ENCODE results near the gene SUMO4.

Gene SUMO4

DNA sequence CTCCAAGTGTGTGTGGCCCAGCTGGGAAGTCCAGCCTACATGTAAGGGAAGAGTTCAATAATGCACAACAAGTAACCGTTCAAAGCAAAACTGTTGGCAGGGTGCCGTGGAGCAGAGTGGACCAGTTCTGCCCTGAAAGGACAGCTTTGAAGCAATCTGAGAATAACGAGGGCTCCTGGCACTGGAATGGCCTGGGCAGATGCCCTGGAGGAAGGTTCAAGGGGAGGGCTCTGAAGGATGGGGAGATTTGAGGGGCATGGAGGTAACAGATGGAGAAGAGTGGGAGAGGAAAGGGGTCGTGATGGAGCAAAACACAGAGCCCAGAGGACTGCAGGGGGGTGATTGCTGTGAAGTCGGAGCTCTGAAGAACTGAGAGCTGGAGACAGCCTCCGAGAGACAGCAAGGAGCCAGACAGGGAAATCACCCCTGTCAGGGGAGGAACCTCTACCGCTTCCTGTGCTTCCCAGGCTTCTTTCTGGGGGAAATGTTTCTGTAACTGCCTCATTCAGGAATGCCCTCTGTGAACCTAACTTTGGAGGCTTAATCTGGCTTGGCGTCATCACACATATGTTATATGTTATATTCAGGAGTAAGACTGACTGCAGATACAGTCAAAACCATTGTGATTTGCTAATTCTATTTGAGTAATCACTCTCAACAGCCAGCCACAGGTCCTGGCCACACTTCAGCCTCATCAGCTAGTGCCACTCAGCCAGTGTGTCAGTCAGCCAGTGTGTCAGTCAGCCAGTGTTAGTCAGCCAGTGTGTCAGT, 43.5 kb downstream of the SUMO4 start:
- TF ChIP-seq CTCF (IDR thresholded peaks at IDR 0.05) = no peak

DNA sequence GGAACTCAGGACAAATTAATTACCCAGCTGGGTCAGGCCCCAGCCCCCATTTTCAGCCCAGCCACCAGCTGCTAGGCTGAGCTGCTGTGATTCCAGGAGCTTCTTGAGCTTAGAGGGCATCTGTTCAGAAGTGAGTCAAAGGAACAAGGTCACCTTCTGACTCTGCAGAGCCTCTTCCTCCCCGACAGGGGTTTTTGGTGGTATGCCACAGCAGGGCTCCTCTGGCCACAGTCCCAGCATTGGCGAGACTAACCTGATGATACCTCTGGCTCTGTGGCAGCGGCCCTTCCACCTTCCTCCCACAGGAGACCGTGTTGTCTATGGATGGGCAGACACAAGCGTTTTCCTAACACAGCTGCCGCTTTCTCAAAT, 45.0 kb downstream of the SUMO4 start:
- no peak for TF ChIP-seq CTCF (IDR thresholded peaks at IDR 0.05)

DNA sequence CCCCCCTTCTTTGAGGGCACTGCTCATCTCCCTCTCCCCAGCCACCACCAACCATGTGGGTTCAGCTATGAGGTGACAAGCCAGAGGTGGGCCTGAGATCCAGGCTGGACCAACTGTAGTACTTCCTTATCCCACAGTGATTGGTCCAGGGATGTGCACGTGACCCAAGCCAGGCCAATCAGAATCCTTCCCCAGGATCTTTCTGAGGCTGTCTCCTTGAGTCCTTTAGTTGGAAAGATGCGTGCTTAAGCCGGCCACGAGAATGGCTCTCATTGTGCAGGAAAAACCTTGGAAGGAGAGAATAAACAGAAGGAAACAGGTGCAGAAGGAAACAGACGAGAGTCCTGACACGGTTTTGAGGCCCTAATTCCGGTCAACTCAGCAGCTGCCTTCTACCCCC, 45.5 kb downstream of the SUMO4 start:
- no peak for TF ChIP-seq CTCF (IDR thresholded peaks at IDR 0.05)

DNA sequence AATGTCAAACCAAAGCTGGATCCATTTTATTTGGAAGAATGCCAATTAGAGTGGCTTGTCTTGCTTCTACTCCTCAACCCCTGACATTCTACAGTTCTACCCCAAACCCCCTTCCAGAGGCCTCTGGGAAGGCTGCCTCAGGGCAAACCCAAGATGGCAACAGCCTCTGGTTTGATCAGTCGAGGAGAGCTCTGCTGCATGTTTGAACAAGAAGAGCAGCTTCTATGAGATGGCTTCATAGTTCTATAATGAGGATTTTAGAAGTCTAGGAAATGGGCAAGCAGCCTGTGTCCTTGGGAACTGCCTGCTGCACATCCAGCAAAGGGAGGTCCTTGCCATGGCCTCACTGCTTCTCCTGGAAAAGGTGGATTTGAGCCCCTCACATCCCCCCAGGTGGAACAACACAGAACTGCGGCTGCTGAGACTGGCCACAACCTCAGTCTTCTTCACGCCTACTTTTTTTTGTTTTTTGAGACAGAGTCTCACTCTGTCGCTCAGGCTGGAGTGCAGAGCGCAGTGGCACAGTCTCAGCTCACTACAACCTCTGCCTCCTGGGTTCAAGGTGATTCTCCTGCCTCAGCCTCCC, 46.8 kb downstream of the SUMO4 start:
- TF ChIP-seq CTCF (IDR thresholded peaks at IDR 0.05) = no peak

DNA sequence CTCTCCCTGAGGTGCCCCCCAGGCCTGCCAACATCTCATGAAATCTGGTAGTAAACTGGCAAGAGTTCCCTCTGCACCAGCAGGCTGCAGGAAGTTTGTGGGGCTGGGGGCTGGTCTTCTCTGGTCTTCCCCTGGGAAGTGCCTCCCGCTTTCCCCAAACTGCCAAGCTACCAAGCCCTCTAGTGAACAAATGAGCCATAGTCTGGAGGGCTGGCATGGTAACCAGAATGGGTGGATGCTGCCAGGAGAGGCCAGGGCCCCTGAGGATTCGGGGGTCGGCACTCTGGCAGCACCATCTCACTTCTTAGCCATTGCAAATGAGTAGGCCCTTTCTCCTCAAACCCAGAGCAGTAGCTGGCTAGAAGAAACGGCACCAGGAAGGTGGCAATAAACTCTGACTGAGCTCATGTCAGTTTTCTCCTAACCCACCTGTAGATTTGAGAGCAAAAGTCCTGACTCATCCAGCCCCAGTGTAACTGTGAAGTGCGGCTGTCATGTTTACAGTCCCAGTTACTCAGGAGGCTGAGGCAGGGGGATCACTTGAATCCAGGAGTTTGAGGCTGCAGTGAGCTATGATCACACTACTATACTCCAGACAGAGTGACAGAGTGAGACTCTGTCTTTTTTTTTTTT, 48.9 kb downstream of the SUMO4 start:
- TF ChIP-seq CTCF (IDR thresholded peaks at IDR 0.05) = no peak

DNA sequence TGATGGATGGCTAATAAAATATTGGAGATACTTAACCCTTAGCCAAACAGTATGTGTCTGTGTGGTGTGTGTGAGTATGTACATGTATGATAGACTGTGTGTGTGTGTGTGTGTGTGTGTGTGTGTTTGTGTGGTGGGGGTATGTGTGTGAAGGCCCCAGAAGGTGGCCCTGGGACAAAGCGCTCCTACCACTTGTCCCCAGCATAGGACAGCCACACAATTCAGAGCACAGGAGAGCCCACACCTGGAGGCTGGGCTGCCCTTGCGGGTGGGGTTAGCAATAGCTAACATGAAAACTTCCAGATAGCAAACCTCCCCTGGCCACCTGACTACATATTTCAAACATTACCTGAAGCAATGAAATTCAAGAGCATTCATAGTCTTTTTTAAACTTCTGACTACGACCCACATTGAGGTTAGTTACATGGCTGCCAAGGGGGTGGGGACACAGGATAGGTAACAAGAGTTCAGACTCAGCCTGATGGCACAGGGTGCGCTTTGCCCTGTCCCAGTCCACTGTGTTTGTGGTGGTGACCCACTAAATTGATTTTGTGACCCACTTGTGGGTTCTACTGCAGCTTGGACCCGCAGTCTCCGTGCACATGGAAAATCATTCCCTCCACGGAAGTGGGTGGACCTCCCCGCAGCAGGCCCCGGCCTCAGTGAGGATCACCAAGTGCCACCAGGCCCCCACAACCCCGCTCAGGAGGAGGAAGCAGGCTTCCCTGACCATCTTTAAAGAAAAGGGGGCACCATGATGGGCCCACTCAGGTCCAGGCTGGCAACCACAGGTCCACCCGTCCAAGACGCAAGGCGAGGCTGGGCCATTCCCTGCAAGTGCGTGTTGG, 50.0 kb downstream of the SUMO4 start:
- no peak for TF ChIP-seq CTCF (IDR thresholded peaks at IDR 0.05)

Measured in LNCAP (cell line).